T-cell (primary cell): ENCODE results near the gene TMEM61. TPM values are rescaled to one million over a fixed set of nuclear protein-coding genes. Genes with fewer than 3 reads are reported as not detected.

ENCODE experiments used
- ATAC-seq, 4 experiments: fragments of 200-7000 bp in 3 of 4; fragments of 150-1000 bp in 1 of 4; cut with Tn5 transposase; replicated peaks in 1 of 4; 1 replicate in 3 of 4; 2 replicates in 1 of 4; pipeline ENCODE4 v1.10.0; 2021; ENCODE audit warnings: moderate library complexity in 3 of 4, mild to moderate bottlenecking in 2 of 4, moderate number of reproducible peaks in 1 of 4
- CTCF ChIA-PET, 2 donors: fragments of 300-600 bp; sonication (Branson Sonifier 250); formaldehyde crosslinking; loops; one replicate each; lab custom pipeline; 2022; ENCODE audit warnings: antibody characterized with exemption in 2 of 2; lab: Charles Lee
- POLR2A ChIA-PET, 2 donors: fragments of 300-600 bp; sonication (Branson Sonifier 250); formaldehyde crosslinking; loops; one replicate each; lab custom pipeline; 2022; ENCODE audit warnings: antibody characterized with exemption in 2 of 2; lab: Charles Lee
- DNase-seq, 35 experiments: peaks; one replicate each; pipeline versions ENCODE4 v3.0.0 to v3.0.0-alpha.2; 2013 to 2023
- H3K27ac ChIP-seq: one replicate; pipeline ENCODE4 v1.5.1; 2013; ENCODE audit warnings: low read length
- H3K27me3 ChIP-seq, 2 experiments: replicated peaks in 1 of 2; 1 replicate in 1 of 2; 2 replicates in 1 of 2; pipeline versions ENCODE4 v1.6.1 to v1.7.0; 2013; ENCODE audit warnings: low read length in 1 of 2, mixed read lengths in 1 of 2; ENCODE audit not compliant: control insufficient read depth in 2 of 2, insufficient read depth in 2 of 2; ENCODE audit errors: extremely low read depth in 1 of 2
- H3K36me3 ChIP-seq, 2 donors: 1 replicate in 1 of 2; 2 replicates in 1 of 2; pipeline versions ENCODE4 v1.6.1 to v1.7.0; 2013; ENCODE audit warnings: low read length in 1 of 2; ENCODE audit not compliant: control insufficient read depth in 2 of 2, insufficient read depth in 1 of 2; ENCODE audit errors: extremely low read depth in 1 of 2
- H3K4me1 ChIP-seq, 2 experiments: 1 replicate in 1 of 2; 2 replicates in 1 of 2; pipeline versions ENCODE4 v1.6.1 to v1.7.0; 2013; ENCODE audit warnings: low read length in 2 of 2, mixed read lengths in 1 of 2; ENCODE audit not compliant: insufficient read depth in 2 of 2, control insufficient read depth in 1 of 2; ENCODE audit errors: extremely low read depth in 1 of 2
- H3K4me3 ChIP-seq, 2 donors: 1 replicate in 1 of 2; 2 replicates in 1 of 2; pipeline versions ENCODE4 v1.5.1 to v1.7.0; 2013; ENCODE audit warnings: mild to moderate bottlenecking in 2 of 2, low read length in 1 of 2, moderate library complexity in 1 of 2; ENCODE audit not compliant: control insufficient read depth in 1 of 2; ENCODE audit errors: extremely low read depth in 1 of 2
- H3K9me3 ChIP-seq: 2 replicates; pipeline ENCODE4 v1.7.0; 2013
- H3K27ac Mint-ChIP-seq, 2 donors: one replicate each; pipeline ENCODE4 v1.8.0; 2020 to 2021; ENCODE audit warnings: mild to moderate bottlenecking in 2 of 2, mixed read lengths in 2 of 2
- H3K27me3 Mint-ChIP-seq, 2 donors: one replicate each; pipeline ENCODE4 v1.8.0; 2021 to 2022; ENCODE audit warnings: mixed read lengths in 2 of 2
- H3K36me3 Mint-ChIP-seq: one replicate; pipeline ENCODE4 v1.8.0; 2021; ENCODE audit warnings: mixed read lengths
- H3K4me1 Mint-ChIP-seq, 3 donors: one replicate each; pipeline ENCODE4 v1.8.0; 2020 to 2022; ENCODE audit warnings: mixed read lengths in 3 of 3, mild to moderate bottlenecking in 1 of 3
- H3K4me3 Mint-ChIP-seq, 3 donors: one replicate each; pipeline ENCODE4 v1.8.0; 2020 to 2022; ENCODE audit warnings: mild to moderate bottlenecking in 3 of 3, mixed read lengths in 3 of 3, moderate library complexity in 3 of 3
- H3K9me3 Mint-ChIP-seq, 3 donors: one replicate each; pipeline ENCODE4 v1.8.0; 2020 to 2022; ENCODE audit warnings: mixed read lengths in 3 of 3
- WGBS: methylation state at CpG from one replicate; pipeline ENCODE4 v1.1.5; 2013; ENCODE audit warnings: missing lambda C conversion rate; ENCODE audit not compliant: insufficient coverage; 5-methylcytosine and 5-hydroxymethylcytosine counted together
- total RNA-seq, 35 experiments: library from RNA in 6 of 35; stranded (reverse) in 6 of 35; fragments of 120-200 nt in 1 of 35; gene quantifications; one replicate each; pipeline versions ENCODE4 v1.2.1 to v1.2.4 and lab custom pipeline; 2013 to 2026

The TMEM61 gene
- total RNA-seq, 5 donors from 2014 or later (not counting 1 experiment from before 2014, with no cell fraction given), result not detected

DNA sequence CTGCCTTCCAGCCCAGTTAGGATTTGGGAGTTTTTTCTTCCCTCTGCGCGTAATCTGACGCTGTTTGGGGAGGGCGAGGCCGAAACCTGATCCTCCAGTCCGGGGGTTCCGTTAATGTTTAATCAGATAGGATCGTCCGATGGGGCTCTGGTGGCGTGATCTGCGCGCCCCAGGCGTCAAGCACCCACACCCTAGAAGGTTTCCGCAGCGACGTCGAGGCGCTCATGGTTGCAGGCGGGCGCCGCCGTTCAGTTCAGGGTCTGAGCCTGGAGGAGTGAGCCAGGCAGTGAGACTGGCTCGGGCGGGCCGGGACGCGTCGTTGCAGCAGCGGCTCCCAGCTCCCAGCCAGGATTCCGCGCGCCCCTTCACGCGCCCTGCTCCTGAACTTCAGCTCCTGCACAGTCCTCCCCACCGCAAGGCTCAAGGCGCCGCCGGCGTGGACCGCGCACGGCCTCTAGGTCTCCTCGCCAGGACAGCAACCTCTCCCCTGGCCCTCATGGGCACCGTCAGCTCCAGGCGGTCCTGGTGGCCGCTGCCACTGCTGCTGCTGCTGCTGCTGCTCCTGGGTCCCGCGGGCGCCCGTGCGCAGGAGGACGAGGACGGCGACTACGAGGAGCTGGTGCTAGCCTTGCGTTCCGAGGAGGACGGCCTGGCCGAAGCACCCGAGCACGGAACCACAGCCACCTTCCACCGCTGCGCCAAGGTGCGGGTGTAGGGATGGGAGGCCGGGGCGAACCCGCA, 59.1 kb downstream of the TMEM61 start, which contains the start of gene PCSK9:
TSS of gene PCSK9 (plus strand) at position 207 of the 741 bp plus-strand sequence. CDS start at position 497, 290 bp downstream.
- WGBS, result 7% methylated on average over 65 of the region's 67 CpGs
- no peak within 1 kb of the TSS for H3K27ac Mint-ChIP-seq
- H3K9me3 Mint-ChIP-seq, result no peaks in the 10 kb centered on the region
- no peak within 1 kb of the TSS for H3K4me3 ChIP-seq
- H3K27me3 ChIP-seq, result peaks cover 5 to 43% of the 10 kb centered on the region in 2 experiments
- ATAC-seq (no peak), DNase-seq (no peak)
- CTCF ChIA-PET, result no interaction called here
- POLR2A ChIA-PET, result no interaction called here
- no peak within 1 kb of the TSS for H3K4me3 Mint-ChIP-seq
- H3K4me1 Mint-ChIP-seq, result peaks cover 6 to 7% (median 7%) of the 10 kb centered on the region in 3 donors
- no peaks in the 10 kb centered on the region for H3K36me3 ChIP-seq
- no peaks in the 10 kb centered on the region for H3K36me3 Mint-ChIP-seq
- no peaks in the 10 kb centered on the region for H3K9me3 ChIP-seq
- no peaks in the 10 kb centered on the region for H3K4me1 ChIP-seq
- H3K27me3 Mint-ChIP-seq, result peaks cover 56 to 72% of the 10 kb centered on the region in 2 donors
- H3K27ac ChIP-seq, result no peak within 1 kb of the TSS

DNA sequence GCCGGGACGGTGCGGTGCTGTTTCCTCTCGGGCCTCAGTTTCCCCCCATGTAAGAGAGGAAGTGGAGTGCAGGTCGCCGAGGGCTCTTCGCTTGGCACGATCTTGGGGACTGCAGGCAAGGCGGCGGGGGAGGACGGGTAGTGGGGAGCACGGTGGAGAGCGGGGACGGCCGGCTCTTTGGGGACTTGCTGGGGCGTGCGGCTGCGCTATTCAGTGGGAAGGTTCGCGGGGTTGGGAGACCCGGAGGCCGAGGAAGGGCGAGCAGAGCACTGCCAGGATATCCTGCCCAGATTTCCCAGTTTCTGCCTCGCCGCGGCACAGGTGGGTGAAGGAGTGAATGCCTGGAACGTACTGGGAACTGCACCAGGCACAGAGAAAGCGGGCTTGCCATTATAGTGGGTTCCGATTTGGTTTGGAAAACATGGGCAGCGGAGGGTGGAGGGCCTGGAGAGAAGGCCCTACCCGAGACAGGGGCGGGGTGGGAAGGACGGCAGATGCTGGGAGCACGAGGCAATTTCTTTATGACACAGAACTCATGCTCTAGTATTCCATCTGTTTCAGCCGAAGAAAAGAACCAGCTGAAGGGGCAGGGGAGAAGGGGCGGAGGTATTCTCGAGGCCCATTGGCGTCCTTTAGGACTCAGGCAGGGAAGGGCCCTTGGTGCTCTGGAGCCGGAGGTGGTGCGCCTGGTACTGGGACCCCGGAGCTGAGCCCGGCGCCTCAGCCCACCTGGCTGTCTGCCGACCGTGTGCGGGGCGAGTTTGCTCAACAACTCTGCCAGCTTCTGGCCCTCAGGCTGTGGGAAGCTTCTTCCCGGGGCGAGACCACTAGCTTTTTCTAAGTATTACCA, 59.9 kb downstream of the TMEM61 start:
- Histone ChIP-seq H3K4me1 (no peaks in the 10 kb centered on the region), H3K27ac (no peak overlapping the region), H3K36me3 (no peaks in the 10 kb centered on the region), H3K4me3 (no peak overlapping the region), H3K27me3 (peaks cover 2 to 39% of the 10 kb centered on the region in 2 experiments), H3K9me3 (no peaks in the 10 kb centered on the region)
- ChIA-PET POLR2A (no interaction called here), CTCF (no interaction called here)
- peaks cover 6 to 7% (median 7%) of the 10 kb centered on the region in 3 donors for H3K4me1 Mint-ChIP-seq
- WGBS, result 25% methylated on average over 37 of the region's 49 CpGs
- H3K27ac Mint-ChIP-seq, result no peak overlapping the region
- no peak overlapping the region for H3K4me3 Mint-ChIP-seq
- H3K36me3 Mint-ChIP-seq, result no peaks in the 10 kb centered on the region
- no peak for ATAC-seq
- H3K27me3 Mint-ChIP-seq, result peaks cover 53 to 64% of the 10 kb centered on the region in 2 donors
- DNase-seq, result no peak
- no peaks in the 10 kb centered on the region for H3K9me3 Mint-ChIP-seq

DNA sequence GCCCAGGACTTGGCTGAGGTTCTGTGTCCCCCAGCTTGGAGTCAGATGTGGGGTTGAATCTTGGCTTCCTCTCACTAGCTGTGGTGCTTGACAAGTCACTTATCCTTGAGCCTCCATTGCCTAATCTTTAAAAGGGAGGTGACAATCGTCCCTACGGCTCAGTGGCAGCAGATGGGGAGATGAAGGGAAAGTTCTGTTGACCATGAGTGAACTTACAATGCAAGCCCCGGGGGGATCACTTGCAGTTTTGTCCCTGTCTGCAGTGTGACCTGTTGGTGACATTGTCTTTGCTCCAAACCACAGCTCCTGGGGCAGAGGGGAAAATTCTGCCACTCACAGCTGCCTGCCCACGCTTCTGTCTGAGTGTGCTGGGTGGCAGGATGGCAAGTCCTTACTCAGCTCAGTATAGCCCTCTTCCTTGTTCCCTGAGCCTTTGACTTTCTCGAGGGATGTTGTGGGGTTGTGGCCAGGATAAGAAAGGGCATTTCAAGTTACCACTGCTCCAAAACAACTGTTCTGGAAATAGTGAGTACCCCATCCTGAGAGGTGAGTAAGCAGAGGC, 60.6 kb downstream of the TMEM61 start:
- H3K4me3 ChIP-seq, result no peak overlapping the region
- no peak for DNase-seq
- ChIA-PET CTCF (no interaction called here), POLR2A (no interaction called here)
- 60% methylated on average over 2 of the region's 5 CpGs for WGBS
- no peak overlapping the region for H3K27ac ChIP-seq
- Mint-ChIP-seq H3K4me1 (peaks cover 6 to 7% (median 7%) of the 10 kb centered on the region in 3 donors), H3K27ac (no peak overlapping the region), H3K27me3 (peaks cover 46 to 57% of the 10 kb centered on the region in 2 donors), H3K9me3 (no peaks in the 10 kb centered on the region), H3K4me3 (no peak overlapping the region), H3K36me3 (no peaks in the 10 kb centered on the region)
- no peaks in the 10 kb centered on the region for H3K4me1 ChIP-seq
- peaks cover 2 to 39% of the 10 kb centered on the region in 2 experiments for H3K27me3 ChIP-seq
- no peaks in the 10 kb centered on the region for H3K9me3 ChIP-seq
- no peaks in the 10 kb centered on the region for H3K36me3 ChIP-seq
- no peak for ATAC-seq

DNA sequence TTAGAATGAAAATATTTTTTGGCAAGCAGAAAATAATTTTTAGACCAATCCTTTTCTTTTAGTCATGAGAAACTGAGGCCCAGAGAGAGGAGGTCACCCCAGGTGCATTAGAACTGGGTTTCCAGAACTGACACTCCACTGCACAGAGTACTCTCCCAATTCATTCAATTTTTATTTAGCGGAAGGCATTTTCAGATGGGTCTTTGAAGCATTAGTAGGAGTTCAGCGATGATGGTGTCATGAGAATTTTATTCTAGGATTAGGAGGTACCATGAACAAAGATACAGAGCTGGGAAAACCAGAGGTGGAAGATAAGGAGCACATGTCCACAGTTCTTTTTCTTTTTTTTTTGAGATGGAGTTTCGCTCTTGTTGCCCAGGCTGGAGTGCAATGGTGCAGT, 61.2 kb downstream of the TMEM61 start:
- no CpG with 5 or more reads among the region's 3 CpGs for WGBS
- Histone ChIP-seq H3K4me3 (no peak overlapping the region), H3K36me3 (no peaks in the 10 kb centered on the region), H3K27ac (no peak overlapping the region), H3K9me3 (no peaks in the 10 kb centered on the region), H3K27me3 (peaks cover 2 to 39% of the 10 kb centered on the region in 2 experiments), H3K4me1 (no peaks in the 10 kb centered on the region)
- CTCF ChIA-PET, result no interaction called here
- Mint-ChIP-seq H3K27ac (no peak overlapping the region), H3K9me3 (no peaks in the 10 kb centered on the region), H3K4me3 (no peak overlapping the region), H3K36me3 (no peaks in the 10 kb centered on the region), H3K27me3 (peaks cover 42 to 52% of the 10 kb centered on the region in 2 donors), H3K4me1 (peaks cover 6 to 7% (median 7%) of the 10 kb centered on the region in 3 donors)
- no peak for DNase-seq
- POLR2A ChIA-PET, result no interaction called here
- no peak for ATAC-seq

Other genes starting within 250 kb of the TMEM61 start
- 1 to 10 TPM in 3 of 5 donors, under 1 TPM in 2; 0.68 to 6.6 (median 6.0) TPM for gene PARS2, start 216.1 kb upstream of the TMEM61 start, total RNA-seq
- gene TTC22, start 179.3 kb upstream of the TMEM61 start, total RNA-seq, result 10 to 100 TPM in 4 of 5 donors, 1 to 10 TPM in 1; 8.4 to 21.0 (median 16.2) TPM
- 10 to 100 TPM in 3 of 5 donors, 1 to 10 TPM in 2; 4.5 to 19.9 (median 10.7) TPM for gene DHCR24, start 93.4 kb upstream of the TMEM61 start, total RNA-seq
- not detected for gene BSND, start 18.3 kb downstream of the TMEM61 start, total RNA-seq
- under 1 TPM in 3 of 5 donors, not detected in 2; 0.30 to 0.38 (median 0.35) TPM for gene PCSK9, start 58.9 kb downstream of the TMEM61 start, total RNA-seq
- gene USP24, start 234.7 kb downstream of the TMEM61 start, total RNA-seq, result 10 to 100 TPM; 58.9 to 90.7 (median 64.0) TPM